Stimulated activated CD8-positive, alpha-beta memory T cell treated with anti-CD3 and anti-CD28 coated beads, Interleukin-4, amount 100 ng/mL, for 1 hour (primary cell): ENCODE measurements around the gene LTBP2.

Experiments used
- DNase-seq, 2 donors: peaks; one replicate each; pipeline ENCODE4 v3.0.0-alpha.2; 2020; ENCODE audit warnings: low read depth in 2 of 2, low spot score in 1 of 2

Gene LTBP2

DNA sequence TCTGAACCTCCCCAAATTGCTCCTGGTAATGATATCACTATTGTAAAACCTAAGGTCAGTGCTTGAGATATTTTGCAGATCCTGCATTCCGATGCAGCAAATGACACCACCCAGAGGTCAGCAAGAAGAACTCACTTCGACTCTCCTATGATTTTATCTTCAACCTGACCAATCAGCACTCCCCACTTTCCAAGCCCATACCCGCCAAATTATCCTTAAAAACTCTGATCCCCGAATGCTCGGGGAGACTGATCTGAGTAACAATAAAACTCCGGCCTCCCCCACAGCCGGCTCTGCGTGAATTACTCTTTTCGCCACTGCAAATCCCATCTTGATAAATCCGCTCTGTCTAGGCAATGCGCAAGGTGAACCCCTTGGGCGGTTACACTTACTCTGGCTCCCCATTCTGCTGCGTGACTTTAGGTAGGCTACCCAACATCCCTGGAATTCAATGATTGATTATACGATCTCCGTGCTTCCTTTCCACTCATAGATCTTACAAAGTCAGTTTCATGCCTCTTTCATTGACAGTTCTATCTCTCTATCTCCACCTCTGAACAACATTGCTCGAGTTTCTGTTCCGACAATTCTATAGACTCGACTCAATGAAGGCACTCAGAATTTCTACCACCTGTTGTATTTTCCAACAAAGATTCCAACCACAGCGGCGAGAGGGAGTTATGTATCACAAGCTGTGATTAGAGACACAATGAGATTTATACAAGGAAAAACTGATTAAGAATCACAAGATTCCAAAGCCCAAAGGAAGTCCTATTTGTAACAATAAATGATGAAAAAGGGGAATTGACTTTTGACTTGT is 119.9 kb downstream of the LTBP2 start:
- no peak for DNase-seq

DNA sequence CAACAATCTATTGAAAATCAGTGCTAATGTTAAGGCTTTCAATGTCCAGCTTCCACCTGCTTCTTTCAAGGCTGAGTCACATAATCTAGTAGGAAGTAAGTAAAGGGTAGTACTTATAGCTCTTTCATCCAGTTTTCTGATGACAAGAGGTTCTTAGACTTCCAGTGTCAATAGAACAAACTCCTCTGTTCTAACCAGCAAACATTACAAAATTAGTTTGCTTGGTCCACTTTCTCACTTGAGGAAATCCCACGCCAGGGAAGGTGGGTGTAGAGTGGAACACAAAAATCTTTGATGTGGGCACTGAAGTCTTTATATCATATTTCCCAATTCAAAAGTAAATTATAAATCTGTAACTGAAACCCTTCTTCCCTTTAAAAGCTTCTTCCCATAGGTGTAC is 121.6 kb downstream of the LTBP2 start:
- DNase-seq = no peak

DNA sequence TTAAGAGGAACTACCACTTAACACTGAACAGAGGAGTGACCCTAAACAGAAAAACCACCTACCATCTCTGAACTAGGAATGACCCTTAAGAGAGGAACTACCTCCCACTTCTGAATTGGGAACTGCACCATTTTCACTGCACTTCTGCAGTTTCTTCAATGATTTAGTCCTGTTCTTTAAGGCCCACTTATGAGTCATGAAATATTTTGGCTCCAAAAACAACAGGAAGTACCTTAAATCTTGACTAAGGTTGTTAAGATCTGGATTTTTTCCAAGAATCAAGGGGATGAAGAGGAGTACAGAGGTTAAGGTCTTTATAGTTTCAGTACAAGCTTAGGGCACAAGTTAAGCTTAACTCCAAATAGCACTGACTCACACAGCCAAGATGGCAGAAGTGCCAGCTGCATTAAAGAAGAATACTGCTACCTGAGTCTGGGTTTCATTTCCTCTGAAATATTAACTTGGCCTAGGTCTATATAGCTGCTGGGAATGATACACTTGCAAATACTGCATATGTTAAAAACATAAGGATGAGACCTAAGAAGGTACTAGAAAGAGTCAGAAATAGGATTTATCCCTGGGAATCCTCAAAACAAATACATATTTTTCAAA is 123.1 kb downstream of the LTBP2 start:
- no peak for DNase-seq

DNA sequence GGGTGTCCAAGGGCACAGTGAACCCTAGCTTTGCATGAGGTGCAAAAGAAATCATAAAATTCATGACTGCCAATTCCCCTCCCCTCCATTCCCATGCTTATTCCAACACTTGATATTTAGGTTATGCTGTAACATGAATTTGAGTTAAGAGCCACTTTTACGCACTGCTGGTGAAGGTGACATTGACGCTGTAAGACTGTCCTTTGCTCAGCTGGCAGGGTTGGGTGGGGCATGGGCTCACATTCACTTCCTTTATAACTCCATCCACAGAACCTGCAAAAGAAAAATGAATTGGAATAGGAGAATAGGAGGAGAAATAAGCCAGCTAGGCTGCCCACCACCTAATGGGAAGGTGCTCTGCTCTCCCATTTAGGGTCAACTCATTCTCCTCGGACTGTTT is 125.9 kb downstream of the LTBP2 start:
- no peak for DNase-seq

GRCh38 chr14:74483321-74483720 is 128.7 kb downstream of the LTBP2 start:
- no peak for DNase-seq

DNA sequence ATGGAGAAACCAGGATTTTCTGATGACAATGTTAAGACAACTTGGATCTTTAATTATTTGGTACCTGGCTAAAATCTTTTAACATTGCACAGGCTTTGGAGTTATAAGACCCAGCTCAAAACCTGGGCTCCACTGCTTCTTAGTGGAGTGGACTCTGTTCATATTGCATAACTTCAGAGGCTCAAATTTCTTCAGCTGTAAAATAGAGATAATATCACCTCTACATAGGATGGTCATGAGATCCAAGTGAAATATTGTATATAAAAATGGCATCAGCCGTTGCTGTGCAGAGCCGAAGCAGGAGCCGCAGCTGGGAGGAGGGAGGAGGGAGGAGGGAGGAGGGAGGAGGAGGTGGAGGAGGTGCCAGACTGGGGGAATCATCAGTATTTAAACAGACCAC is 129.5 kb downstream of the LTBP2 start:
- no peak for DNase-seq

DNA sequence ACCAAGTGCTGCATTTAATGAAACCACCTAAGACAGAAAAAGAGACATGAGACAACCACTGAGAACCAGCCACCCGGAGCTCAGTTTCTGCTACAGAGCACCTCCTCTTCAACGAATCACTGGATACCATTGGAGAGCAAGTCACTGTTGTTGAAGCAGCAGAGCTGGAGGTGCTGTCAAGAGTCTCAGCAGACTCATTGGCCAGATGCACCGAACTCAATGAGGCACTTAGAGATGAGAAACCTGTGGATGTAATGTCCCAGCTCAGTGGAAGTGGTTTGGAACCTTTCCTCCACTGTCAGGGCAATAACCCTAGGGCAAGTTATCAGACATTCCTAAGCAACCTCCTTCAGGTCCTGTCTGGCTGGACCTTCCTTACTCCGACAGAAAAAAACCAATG is 132.0 kb downstream of the LTBP2 start:
- DNase-seq = no peak

- no peak for DNase-seq
Measured at GRCh38 chr14:74478996-74479635, 132.9 kb downstream of the LTBP2 start.

DNA sequence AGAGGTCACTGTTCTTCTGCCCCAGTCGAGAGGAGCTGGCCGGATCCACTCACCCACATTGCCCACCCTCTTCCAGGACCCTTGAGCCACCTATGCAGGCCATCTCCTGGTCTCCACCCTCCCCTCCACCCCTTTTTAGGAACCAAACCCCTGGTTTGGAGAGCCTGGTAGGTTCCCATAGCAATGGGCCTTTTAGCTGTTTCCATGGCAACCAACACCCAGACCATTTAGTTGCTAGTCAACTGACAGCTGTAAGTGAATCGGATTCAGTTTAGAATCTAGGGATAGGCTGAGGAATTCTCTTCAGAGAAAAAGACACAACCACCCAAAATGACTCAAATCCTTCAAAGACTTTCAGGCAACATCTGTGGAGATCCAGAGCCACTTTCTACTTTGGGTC is 135.4 kb downstream of the LTBP2 start:
- DNase-seq = no peak

DNA sequence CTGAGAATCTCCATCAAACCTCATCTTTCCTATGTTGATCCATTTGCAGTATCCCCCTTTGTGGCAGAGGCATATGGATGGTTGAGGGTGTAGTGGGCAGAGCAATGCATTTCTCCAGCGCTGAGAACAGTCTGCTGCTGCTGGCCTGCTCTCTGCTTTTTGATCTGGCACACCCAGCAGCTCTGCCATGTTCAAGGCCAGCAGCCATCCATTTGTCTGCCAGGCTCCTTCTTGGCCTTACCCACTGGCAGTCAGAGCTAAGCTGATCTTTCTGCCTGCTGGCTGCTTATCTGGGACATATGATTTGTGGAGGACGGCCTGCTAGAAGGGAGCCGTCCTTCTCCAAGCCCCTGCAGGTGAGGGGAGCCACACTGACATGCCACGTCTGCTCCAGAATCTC is 135.9 kb downstream of the LTBP2 start:
- DNase-seq = no peak

DNA sequence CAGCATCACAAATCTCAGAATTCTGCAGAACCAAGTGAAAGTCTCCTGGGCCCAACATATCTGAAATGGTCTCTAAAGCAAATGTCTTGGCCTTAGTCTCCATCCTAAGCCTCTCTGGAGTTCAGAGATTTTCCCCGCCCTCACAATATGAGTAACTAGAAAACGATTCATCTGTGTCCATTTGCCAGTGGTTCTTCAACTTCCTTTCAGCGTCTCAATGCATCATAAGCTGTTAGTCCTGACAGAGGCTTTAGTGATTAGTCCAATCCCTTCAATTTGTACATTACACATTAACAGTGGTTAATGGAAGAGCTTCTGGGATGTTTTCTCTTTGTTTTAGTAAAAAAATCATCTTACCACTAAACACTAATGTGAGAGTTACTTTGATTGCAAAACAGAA is 136.4 kb downstream of the LTBP2 start:
- no peak for DNase-seq

DNA sequence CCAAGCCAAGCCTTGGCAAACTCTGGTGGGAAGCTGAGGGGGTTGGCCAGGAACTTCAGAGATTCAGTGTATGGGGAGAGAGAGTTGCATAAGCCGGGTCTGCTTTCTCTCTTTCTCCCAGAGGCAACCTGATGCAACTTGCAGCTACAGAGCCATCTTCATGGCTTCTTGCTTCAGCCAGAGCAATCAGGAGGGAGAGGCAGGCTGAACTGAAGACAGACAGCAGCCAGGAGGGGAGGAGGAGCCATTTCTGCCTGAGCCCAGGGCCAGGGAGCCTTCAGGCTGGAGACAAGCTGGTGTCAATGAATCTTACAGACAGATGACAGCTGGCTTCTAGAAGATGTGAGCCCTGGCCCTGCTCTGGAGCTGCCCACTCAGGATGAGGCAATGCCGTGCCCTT is 137.7 kb downstream of the LTBP2 start:
- DNase-seq = no peak

- DNase-seq = no peak
Measured at GRCh38 chr14:74472601-74473000, 139.4 kb downstream of the LTBP2 start.

DNA sequence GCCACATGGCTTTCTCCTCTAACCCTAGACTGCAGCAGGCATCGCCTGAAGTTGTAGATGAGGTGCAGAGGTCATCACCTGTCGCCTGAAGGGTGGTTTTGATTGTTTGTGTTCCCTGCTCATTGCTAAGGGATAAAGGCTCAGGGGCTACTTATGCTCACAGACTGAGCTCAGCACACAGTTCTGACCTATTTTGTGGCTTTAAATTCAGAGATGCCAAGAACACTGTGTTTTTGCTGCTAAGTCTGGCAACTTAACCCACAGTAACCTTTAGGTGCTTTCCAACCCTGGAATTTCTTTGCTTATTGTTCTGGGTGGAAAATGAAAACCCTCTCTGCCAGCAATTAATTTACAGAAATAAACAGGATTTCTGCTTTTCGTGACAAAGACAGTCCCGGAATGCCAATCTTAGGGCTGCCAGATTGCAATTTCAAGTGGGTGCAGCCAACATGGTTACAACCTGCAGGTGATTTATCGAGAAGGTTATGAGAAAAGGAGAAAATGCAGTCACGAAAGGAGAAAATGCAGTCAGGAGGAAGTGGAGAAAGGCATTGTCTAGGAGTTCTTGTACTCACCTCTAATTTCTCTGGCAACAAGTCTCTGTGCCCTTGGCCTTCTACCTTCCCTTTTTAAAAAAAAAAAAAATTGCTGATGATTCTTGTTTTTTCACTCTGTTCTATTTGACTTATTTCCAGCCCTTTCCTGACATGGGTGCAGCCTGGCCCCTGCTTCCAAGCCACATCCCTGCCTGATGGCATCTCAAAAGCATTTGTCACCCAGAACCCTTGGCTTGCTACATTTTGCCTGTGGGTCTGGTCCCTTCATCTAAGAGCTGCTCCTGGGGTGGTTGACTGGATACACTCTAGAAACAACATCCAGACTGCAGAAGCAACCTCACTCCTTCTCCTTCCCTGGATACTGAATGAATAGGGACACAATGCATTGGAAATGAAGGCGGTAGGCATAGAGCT is 142.2 kb downstream of the LTBP2 start:
- no peak for DNase-seq

DNA sequence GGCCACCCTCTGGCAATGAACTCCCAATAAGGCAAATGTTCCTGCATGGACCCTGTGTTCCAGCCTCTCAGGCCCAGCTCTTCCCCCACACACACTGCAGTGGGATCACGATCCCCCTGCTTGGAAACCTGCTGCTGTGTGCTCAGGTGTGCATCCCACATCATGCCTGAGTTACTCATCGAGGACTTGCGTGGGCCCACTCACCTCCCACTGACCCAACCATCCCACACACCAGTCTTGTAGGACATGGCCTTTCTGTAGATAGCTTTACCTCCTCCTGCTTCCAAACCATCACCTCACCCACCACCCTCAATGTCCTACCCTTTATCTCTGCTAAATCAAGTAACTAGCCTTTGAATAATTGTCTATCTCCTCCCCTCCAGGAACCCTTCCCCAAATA is 143.5 kb downstream of the LTBP2 start:
- DNase-seq = no peak

- no peak for DNase-seq
Measured at GRCh38 chr14:74465335-74465734, 146.7 kb downstream of the LTBP2 start.

DNA sequence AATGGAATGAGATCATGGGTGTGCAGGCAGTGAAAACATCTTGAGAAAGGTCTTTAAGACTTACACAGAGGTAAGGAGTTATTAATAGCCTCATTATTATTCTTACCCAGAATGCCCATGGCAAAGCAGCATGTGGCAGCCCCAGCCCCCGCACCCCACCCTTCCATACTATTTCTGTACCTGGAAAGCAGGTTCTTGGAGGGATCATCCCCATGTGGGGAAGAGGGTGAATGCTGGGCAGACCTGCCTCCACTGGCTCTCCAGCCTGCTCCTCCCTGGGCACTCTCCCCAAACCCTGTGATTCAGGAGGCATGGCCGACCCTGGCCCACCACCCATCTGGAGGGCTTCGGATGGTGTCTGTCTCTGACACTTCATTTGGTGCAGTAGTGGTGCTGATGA is 147.3 kb downstream of the LTBP2 start:
- no peak for DNase-seq

DNA sequence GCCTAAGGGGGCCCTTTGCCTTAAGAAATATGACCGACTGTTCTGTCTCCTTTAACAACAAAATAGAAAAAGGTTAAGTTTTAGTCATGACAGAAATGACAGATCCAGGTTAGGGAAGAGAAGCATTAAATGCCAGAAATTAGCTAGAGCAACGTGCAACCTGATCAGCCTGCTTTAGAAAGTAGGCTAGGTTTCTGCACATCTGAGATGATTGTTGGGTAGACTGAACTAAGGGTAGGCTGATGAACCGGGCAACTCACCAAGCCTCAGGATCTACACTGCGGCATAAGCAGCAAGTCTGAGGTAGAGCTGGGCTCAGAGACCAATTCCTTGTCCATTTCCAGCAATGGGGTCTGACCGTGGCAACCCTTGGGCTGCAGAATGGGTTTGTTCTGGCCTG is 148.3 kb downstream of the LTBP2 start:
- no peak for DNase-seq

DNA sequence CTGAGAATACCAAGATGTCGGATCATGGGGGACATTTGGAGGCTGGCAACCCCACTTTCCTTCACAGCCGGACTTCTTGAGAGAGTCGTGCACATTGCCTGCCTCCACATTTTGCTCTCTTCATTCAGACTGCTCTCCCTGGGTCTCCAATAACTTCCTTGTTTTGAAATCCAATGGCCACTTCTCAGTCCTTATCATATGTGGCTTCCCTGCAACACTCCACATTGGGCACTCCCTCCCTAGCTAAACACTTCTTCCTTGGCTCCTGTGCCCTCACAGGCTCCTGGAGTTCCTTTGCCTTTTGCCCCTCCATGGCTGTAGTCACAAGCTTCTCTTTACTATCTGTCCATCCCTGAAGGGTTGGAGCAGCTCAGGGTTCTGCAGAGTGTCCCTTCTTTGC is 149.0 kb downstream of the LTBP2 start:
- DNase-seq = no peak

GRCh38 chr14:74459976-74460375 is 152.1 kb downstream of the LTBP2 start:
- DNase-seq = no peak

GRCh38 chr14:74459289-74459946 is 152.6 kb downstream of the LTBP2 start:
- DNase-seq = no peak
